ACHN (cell line): ENCODE results near the gene CEP57L1.

Source experiments
- DNase-seq: peaks from one replicate; pipeline ENCODE4 v3.0.0-alpha.2; 2015
- in situ Hi-C: cut with HindIII; loops from 2 replicates; pipeline ENCODE4 v1.10.0; 2017; ENCODE audit warnings: low sequenced_read_pairs, low pct_ligation_motif_present, low pct_unique_long_range_greater_than_20kb

Gene CEP57L1

DNA sequence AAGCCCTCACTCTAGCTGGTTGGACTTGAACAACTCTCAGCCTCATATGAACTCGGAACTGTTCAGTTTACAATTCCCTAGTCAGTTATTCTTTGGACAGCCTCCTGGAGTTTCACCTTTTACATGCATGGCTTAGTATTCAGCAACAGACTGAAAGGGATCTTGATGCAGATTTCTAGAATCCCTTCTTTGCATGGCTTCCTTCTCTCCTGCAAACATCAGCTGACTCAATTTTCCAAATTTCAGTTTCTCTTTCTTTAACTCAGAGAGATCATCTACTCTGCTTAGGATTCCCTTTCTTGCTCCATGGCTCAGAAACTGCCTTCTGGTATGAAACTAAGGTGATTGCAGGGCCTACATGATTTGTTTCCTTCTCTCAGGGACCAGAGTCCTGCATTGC is 99.6 kb downstream of the CEP57L1 start:
- DNase-seq = no peak
- in situ Hi-C loops = no loop called here

DNA sequence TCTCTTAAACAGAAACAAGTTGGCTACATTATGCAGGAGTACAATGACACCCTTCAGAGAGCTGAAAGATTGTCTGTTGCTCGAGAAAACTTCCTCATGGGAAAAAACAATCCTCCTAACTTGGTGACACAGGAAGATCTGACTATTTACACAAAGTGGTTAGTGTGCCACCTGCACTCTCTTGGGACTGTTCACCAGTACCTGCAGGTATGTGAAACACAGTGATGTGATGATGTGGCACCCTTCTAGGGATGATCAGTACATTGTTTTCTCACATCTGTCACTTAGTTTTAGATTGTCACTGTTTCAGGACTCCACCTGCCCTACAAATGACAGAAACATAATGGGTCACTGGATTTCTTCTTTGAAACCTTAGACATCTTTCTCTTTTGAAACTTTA is 101.8 kb downstream of the CEP57L1 start:
- in situ Hi-C loops = no loop called here
- DNase-seq = no peak

DNA sequence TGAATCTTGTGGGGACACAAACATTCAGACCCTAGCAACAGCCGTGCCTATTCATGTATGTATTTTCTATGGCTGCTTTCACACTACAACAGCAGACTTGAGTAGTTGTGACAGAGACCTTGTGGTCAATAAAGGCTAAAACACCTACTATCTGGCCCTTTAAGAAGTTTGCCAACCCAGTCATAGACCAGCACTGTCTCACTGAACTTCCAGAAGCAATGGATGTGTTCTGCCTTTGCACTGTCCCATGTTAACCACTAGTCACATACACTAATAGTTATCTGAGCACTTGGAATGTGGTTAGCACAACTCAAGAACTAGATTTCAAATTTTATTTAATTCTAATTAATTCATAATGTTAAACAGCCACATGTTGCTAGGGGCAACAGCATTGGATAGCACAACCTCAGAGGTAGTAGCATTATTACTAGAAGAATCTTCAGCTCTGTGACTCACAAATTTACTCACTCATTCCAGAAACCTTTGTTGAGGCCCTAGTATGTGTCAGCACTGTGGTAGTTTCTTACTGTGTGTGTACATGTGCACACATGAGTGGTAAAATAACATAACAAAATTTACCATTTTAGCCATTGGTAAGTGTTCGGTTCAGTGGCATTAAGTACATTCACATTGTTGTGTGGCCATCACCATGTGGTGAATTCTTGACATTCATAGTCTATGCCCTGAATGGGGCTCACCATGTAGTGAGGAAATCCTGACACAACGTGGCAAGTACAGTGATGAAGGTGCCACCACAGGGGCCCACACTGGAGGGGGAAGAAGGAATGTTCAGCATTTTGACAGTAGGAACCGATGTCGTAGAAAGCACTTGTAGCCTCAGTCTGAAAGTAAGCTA is 107.3 kb downstream of the CEP57L1 start:
- in situ Hi-C loops = no loop called here
- no peak for DNase-seq

DNA sequence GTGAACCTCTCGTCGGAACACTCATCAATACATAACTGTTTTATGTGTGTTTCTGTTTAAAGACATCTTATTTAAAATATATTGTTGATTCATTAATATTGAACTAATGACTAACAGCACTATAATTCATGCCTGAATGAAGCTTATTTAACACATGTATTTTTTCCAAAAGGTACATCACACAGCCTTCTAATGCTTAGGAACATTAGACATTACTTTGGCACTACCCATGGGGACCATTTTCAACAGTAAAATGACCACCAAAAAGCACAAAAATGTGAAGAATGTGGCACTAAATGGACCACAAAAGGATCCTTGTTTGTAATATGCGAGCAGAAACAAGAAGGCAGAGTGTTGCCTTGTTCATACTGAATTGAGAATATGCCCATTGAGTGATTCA is 109.2 kb downstream of the CEP57L1 start:
- in situ Hi-C loops = no loop called here
- DNase-seq = no peak

DNA sequence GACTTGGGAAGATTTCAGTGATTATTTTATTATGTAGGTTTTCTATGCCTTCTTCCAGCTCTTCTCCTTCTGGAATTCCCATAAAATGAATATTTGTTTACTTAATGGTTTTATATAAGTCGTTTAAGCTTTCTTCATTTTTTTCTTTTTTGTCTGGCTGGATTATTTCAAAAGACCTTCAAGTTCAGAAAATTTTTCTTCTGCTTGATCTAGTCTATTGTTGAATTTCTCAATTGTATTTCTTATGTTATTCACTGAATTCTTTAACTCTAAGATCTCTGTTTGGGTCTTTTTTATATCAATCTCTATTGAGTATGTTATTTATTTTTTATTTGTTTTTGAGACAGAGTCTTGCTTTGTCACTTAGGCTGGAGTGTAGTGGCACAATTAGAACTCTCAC is 117.4 kb downstream of the CEP57L1 start:
- in situ Hi-C loops = no loop called here
- DNase-seq = no peak
